ENCODE measurements around the gene ADD2.
"Not testable (repeated sequence)": the region's sequence is repeated elsewhere in the genome, so short reads cannot be mapped to it uniquely, and the experiment has no call there.

Gene ADD2

DNA sequence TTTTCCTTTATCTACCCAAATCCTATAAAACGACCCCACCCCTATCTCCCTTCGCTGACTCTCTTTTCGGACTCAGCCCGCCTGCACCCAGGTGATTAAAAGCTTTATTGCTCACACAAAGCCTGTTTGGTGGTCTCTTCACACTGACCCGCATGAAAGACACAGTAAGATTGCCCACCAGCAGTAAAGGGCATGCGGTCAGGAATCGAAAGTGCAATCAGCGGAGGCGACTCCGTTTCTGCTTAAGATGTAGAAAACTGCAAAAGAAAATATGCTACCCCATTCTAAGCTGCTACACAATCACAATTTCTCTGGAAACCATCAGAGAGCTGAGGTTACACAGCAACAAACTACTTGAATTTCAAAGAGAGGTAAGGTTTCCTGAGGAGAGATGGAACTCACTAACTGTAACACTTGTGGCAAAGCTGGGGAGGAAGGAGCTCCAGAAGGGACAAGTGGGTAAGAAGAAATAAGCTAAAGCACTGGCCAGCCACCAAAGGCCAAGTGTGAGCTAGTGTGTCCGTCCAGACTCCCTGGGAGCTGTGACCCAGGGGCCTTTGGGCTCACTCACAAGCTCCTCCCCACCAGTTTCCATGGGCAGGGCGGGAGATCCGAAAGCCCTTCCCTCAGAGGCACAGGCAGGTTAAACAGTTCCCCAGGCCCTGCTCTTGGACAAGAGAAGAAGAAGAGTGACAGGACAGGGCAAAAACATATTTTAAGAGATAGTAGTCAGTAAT is 141.6 kb downstream of the ADD2 start:
- TF ChIP-seq, protein P1, sequence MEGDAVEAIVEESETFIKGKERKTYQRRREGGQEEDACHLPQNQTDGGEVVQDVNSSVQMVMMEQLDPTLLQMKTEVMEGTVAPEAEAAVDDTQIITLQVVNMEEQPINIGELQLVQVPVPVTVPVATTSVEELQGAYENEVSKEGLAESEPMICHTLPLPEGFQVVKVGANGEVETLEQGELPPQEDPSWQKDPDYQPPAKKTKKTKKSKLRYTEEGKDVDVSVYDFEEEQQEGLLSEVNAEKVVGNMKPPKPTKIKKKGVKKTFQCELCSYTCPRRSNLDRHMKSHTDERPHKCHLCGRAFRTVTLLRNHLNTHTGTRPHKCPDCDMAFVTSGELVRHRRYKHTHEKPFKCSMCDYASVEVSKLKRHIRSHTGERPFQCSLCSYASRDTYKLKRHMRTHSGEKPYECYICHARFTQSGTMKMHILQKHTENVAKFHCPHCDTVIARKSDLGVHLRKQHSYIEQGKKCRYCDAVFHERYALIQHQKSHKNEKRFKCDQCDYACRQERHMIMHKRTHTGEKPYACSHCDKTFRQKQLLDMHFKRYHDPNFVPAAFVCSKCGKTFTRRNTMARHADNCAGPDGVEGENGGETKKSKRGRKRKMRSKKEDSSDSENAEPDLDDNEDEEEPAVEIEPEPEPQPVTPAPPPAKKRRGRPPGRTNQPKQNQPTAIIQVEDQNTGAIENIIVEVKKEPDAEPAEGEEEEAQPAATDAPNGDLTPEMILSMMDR (IDR thresholded peaks at IDR 0.05; ENCODE audit: low read depth, low read length), result no peak
- H3K36me3 ChIP-seq, result no peaks in the 10 kb centered on the region
- no peak for DNase-seq
- H3K27ac ChIP-seq, result no peak overlapping the region
- peaks cover 11% of the 10 kb centered on the region for H3K27me3 ChIP-seq (ENCODE audit: insufficient read depth, low read depth, severe bottlenecking)
- H3K9me3 ChIP-seq (ENCODE audit: severe bottlenecking), result no peaks in the 10 kb centered on the region
- H3K4me3 ChIP-seq (ENCODE audit: low read depth, low read length), result no peak overlapping the region

DNA sequence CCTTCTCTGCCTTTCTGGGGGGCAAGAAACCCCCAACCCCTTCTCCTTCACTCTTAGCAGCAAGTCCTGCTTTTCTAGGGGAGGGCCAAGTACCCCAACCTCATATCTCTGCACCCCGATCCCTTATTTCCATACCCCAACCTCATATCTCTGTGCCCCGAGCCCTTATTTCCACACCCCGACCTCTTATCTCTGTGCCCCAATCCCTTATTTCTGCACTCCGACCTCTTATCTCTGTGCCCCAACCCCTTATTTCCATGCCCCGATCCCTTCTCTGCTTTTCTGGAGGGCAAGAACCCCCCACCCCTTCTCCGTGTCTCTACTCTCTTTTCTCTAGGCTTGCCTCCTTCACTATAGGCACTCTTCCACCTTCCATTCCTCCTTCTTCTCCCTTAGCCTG is 146.5 kb downstream of the ADD2 start:
- DNase-seq; H3K4me3 ChIP-seq (ENCODE audit: low read depth, low read length); H3K36me3 ChIP-seq; H3K27me3 ChIP-seq (ENCODE audit: insufficient read depth, low read depth, severe bottlenecking); H3K9me3 ChIP-seq (ENCODE audit: severe bottlenecking); H3K27ac ChIP-seq: not testable (repeated sequence)

DNA sequence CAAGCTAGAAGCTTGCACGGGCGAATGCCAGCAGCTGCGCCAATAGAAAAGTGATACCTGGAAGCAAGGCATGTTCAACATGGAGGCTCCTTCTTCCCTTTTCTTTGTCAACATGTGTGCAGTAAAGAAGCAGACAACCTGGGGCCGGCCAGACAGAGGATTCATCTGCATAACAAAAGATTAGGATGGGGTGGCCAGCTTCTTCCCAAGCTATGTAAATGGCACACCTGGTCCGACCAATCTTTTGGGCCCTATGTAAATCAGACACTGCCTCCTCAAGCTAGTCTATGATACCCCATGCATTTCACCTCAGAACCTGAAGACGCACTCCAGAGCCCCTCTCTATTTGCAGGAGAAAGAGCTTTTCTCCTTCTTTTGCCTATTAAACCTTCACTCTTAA is 148.0 kb downstream of the ADD2 start:
- no peaks in the 10 kb centered on the region for H3K36me3 ChIP-seq
- H3K4me3 ChIP-seq (ENCODE audit: low read depth, low read length), result no peak overlapping the region
- no peak overlapping the region; the same call in 1 of the 2 replicates for H3K27ac ChIP-seq
- H3K9me3 ChIP-seq (ENCODE audit: severe bottlenecking), result no peaks in the 10 kb centered on the region
- DNase-seq, result peak; percentile 23
- H3K27me3 ChIP-seq (ENCODE audit: insufficient read depth, low read depth, severe bottlenecking), result peaks cover 3% of the 10 kb centered on the region
- TF ChIP-seq, protein P1 (IDR thresholded peaks at IDR 0.05; ENCODE audit: low read depth, low read length), result no peak

DNA sequence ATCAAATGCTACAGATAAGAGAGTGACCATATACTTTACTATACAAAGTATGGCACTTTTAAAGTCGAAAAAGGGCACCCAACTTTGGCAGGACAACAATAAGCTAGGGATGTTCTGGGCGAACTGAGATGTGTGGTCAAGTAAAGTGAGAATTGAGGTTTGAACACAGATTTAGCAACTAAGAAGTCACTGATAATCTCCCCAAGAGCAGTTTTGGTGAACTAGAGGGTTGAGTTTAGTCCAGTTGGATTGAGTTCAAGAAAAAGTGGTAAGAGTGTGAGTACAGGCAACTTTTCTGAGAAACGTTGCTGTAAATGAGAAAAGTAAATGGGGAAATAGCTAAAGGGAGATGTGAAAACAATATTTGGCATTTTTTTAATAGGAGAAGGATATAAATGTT is 148.8 kb downstream of the ADD2 start:
- Histone ChIP-seq H3K36me3 (no peaks in the 10 kb centered on the region), H3K27ac (no peak overlapping the region), H3K4me3 (ENCODE audit: low read depth, low read length) (no peak overlapping the region), H3K9me3 (ENCODE audit: severe bottlenecking) (no peaks in the 10 kb centered on the region), H3K27me3 (ENCODE audit: insufficient read depth, low read depth, severe bottlenecking) (peaks cover 3% of the 10 kb centered on the region)
- no peak for DNase-seq
- TF ChIP-seq, protein P1 (IDR thresholded peaks at IDR 0.05; ENCODE audit: low read depth, low read length), result no peak

DNA sequence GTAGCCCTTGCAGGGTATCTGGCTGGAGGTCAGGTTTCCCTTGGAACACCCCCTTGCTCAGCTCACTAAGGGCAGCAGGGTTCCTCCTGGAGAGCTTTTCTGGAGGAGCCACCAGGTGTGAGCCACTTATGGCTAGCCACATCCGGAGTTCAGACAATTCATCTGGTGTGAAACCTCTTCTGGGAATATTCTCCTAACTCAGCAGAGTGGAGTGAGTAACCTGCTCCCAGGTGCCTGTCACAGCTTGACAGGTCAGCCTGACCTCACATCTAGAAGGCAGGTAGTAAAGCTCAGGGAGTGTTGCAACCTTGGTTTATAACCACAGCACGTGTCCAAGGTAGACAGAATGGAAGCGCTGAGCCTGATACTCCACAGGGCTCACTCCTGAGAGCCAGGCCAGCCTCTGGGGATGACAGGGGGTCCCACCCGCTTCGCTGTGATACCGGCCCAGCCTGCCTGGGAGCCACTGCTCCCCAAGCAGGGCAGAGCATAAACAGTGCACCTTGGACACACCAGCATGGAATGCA is 151.8 kb downstream of the ADD2 start:
- TF ChIP-seq, protein P1 (IDR thresholded peaks at IDR 0.05; ENCODE audit: low read depth, low read length), result no peak
- no peak overlapping the region for H3K4me3 ChIP-seq (ENCODE audit: low read depth, low read length)
- H3K27me3 ChIP-seq (ENCODE audit: insufficient read depth, low read depth, severe bottlenecking), result no peaks in the 10 kb centered on the region
- no peak overlapping the region for H3K27ac ChIP-seq
- no peaks in the 10 kb centered on the region for H3K9me3 ChIP-seq (ENCODE audit: severe bottlenecking)
- DNase-seq, result no peak
- no peaks in the 10 kb centered on the region for H3K36me3 ChIP-seq

GRCh38 chr2:70615222-70615621 is 152.8 kb downstream of the ADD2 start:
- DNase-seq, result no peak
- no peak overlapping the region for H3K4me3 ChIP-seq (ENCODE audit: low read depth, low read length)
- H3K9me3 ChIP-seq (ENCODE audit: severe bottlenecking), result no peaks in the 10 kb centered on the region
- no peaks in the 10 kb centered on the region for H3K36me3 ChIP-seq
- no peak overlapping the region for H3K27ac ChIP-seq
- TF ChIP-seq, protein P1 (IDR thresholded peaks at IDR 0.05; ENCODE audit: low read depth, low read length), result peak; percentile 14; the same call in 1 of the 2 replicates
- H3K27me3 ChIP-seq (ENCODE audit: insufficient read depth, low read depth, severe bottlenecking), result no peaks in the 10 kb centered on the region

Data from WERI-Rb-1 (cell line).